HG02981 (cell line): ENCODE data around the gene THOC6.

Experiments
- ATAC-seq: cut with Tn5 transposase; IDR thresholded peaks from one replicate; pipeline ENCODE4 v1.9.1; 2021; ENCODE audit warnings: mild to moderate bottlenecking, moderate library complexity; ENCODE audit not compliant: unreplicated experiment

THOC6 gene

DNA sequence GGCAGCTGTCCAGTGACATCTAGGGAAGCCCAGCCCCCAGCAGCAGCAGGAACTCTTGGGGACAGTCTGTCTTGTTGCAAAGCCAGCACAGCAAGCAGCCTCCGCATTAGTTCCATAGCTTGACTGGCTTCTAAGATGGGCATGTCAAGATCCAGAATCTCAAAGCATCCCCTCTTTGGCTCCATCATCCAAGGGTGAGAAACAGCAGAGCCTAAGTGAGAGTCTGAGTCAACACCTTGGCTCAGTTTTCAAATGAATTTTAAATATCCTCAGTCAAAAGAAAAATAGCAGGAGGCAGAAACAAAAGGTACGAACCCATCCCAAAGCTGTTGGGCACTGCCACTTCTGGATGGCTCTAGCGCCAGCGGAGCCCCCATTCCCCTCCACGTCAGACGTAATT lies 8.9 kb upstream of the THOC6 start:
- no peak for ATAC-seq

DNA sequence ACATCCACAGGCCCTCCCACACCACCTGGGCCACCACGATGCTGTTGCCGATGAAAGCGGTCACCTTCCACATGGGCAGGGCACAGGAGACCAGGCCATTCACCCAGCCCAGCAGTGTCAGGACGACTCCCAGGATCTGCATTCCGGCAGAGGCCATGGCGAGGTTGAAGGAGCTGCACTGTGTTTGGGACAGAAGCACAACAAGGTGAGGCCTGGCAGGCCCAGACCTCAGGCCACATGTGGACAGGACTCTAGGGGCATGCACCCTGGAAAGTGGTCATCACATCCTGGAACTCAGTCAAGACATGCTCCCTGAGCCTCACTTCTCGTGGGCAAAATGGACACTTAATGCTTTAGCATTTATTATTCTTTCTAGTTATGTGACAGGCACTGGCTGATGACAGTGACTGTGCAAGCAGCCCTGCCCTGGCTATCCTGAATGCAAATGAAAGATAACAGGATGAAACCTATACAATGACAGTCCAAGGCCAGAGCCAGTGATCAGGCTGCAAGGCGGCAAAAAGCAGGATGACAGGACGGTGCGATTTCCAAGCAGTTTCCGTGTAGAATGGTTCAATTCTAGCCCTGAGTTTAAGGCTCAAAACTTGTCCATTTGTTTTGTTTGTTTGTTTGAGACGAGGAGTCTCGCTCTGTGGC lies 7.8 kb upstream of the THOC6 start:
- ATAC-seq, result no peak

GRCh38 chr16:3017344-3017743 lies 6.5 kb upstream of the THOC6 start:
- no peak for ATAC-seq

- no peak for ATAC-seq
These were observed 5.9 kb upstream of the THOC6 start, which contains the start of gene CLDN6 for GRCh38 chr16:3017794-3018506. Gene CLDN6, minus strand, starts transcription at chr16:3018183. Its CDS starts 2,162 bp downstream, at chr16:3016021.

GRCh38 chr16:3019594-3020246 lies 4.1 kb upstream of the THOC6 start:
- ATAC-seq, result no peak

DNA sequence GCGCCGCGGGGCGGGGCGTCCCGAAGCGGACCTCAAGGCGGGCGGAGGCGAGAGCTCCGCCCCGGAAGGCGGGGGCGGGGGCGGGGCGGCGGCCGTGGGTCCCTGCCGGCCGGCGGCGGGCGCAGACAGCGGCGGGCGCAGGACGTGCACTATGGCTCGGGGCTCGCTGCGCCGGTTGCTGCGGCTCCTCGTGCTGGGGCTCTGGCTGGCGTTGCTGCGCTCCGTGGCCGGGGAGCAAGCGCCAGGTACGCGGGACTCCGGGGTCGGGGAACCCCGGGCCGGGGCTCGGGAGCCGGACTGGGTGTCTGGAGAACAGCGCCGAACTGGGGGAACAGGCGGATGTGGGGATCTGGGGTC lies 3.6 kb upstream of the THOC6 start, which contains the start of gene TNFRSF12A:
TSS of gene TNFRSF12A (plus strand) at position 122 of the 357 bp plus-strand sequence. CDS start at position 152, 30 bp downstream.
- ATAC-seq, result no peak

GRCh38 chr16:3020604-3021448 lies 3.0 kb upstream of the THOC6 start:
- no peak for ATAC-seq

DNA sequence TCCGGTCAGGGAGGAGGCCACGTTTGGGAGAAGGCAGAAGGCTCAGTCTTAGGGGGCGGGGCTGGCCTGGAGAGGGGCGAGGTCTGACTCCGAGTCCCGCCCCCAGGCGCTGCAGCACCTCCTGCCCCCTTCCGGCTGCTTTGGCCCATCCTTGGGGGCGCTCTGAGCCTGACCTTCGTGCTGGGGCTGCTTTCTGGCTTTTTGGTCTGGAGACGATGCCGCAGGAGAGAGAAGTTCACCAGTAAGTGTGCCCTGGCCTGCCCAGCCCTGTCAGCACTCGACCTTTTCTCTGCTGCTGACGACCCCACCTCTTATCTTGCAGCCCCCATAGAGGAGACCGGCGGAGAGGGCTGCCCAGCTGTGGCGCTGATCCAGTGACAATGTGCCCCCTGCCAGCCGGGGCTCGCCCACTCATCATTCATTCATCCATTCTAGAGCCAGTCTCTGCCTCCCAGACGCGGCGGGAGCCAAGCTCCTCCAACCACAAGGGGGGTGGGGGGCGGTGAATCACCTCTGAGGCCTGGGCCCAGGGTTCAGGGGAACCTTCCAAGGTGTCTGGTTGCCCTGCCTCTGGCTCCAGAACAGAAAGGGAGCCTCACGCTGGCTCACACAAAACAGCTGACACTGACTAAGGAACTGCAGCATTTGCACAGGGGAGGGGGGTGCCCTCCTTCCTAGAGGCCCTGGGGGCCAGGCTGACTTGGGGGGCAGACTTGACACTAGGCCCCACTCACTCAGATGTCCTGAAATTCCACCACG lies 2.2 kb upstream of the THOC6 start:
- ATAC-seq, result no peak

DNA sequence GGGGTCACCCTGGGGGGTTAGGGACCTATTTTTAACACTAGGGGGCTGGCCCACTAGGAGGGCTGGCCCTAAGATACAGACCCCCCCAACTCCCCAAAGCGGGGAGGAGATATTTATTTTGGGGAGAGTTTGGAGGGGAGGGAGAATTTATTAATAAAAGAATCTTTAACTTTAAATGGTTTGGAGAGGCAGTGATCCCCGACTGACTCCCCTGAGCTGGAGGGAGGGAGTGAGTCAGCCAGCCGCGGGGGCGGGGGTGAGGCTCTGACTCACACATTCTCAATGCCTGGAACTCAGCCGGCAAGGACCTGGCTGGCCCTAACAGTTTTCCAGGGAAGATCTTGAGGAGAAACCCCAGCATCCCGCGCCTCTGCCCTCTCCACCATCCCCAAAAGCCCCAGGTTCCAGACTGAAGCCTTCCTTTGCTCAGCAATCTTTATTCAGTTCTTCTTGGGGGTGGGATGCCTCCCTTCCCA lies 1.6 kb upstream of the THOC6 start:
- no peak for ATAC-seq

DNA sequence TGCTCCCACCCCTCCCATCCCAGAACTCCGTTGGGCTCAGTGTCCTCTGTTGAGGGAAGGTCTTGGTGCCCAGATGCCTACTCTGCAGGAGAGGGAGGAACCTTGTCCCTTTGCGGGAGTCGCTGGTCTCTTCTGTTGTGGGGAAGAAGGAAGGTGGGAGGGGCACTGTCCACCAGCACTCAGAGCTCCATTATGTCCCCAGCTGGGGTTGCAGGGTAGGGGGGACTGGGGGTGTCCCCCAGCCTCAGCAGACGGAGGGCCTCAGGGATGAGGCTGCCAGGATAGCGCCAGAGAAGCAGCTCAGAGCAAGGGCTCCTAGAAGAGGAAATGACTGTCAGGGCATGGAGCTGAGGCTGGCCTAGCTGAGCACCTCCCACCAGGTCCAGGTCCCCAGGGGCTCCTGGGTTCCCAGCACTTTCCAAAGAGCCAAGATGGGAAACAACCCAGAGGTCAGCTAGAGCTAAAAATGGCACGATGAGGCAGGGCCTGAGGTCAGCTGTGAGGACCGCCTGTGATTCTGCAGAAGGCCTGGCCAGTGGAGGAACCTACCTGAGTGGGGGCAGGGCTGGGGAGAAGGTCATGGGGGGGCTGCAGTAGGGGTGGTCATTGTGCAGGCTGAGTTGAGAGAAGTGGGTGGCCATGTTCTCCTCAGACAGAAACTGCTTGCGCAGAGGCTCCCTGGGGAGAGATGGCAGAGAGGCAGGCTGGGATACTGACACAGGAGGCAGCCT lies 986 bp upstream of the THOC6 start:
- ATAC-seq, result no peak

DNA sequence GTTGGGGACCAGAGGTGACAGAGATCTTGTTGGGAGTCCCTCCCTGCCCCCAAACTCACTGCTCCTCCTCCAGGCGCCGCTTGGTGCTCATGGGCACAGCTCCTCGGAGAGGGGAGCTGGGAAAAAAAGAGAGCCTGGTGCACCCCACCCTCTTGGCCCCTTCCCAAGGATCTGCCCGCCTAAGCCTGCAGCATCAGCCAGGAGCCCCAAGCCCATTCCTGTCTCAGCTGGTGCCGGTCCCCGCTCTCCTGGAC lies 493 bp upstream of the THOC6 start:
- no peak for ATAC-seq

DNA sequence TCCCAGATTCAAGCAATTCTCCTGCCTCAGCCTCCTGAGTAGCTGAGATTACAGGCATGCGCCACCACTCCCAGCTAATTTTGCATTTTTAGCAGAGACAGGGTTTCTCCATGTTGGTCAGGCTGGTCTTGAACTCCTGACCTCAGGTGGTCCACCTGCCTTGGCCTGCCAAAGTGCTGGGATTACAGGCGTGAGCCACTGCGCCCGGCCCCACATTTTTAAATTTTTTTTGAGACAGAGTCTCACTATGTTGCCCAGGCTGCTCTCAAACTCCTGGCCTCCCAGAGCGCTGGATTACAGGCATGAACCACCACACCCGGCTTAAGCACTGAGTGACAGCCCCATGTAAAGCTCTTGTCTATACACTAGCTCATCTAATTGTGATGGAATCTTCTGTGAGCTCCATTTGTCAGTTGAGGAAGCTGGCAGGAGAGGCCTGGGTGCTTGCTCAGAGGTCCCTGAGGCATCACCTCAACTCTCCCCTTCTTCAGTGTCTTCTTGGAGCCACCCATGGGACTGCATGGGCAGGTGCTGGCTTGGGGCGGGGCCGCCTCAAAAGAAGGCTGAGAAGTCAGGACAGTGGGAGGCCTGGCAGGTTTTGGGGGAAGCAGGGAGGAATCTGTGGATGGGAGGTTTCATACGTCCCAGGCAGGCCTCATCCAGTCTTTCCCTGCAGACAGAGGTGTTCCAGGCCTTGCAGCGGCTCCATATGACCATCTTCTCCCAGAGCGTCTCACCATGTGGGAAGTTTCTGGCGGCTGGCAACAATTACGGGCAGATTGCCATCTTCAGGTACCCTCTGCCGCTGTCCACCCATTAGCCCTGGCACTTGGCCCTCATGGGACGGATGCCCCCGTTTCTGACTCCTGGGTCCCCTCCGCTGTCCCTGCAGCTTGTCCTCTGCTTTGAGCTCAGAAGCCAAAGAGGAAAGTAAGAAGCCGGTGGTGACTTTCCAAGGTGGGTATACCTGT lies 1.5 kb downstream of the THOC6 start:
- ATAC-seq, result no peak

DNA sequence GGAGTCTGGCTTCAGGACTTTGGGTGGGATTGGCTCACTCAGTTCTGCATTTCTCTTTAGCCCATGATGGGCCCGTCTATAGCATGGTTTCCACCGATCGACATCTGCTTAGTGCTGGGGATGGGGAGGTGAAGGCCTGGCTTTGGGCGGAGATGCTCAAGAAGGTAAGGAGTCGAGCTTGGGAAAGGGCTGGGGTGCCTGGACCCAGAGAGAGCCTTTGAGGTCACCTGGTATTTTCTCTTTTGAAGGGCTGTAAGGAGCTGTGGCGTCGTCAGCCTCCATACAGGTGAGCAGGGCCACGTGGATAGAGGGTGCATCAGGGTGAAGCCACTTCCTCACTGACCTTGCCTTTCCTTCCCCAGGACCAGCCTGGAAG lies 2.2 kb downstream of the THOC6 start:
- no peak for ATAC-seq

GRCh38 chr16:3026609-3027488 lies 3.0 kb downstream of the THOC6 start:
- ATAC-seq, result no peak

GRCh38 chr16:3027489-3027795 lies 3.6 kb downstream of the THOC6 start:
- ATAC-seq, result no peak

DNA sequence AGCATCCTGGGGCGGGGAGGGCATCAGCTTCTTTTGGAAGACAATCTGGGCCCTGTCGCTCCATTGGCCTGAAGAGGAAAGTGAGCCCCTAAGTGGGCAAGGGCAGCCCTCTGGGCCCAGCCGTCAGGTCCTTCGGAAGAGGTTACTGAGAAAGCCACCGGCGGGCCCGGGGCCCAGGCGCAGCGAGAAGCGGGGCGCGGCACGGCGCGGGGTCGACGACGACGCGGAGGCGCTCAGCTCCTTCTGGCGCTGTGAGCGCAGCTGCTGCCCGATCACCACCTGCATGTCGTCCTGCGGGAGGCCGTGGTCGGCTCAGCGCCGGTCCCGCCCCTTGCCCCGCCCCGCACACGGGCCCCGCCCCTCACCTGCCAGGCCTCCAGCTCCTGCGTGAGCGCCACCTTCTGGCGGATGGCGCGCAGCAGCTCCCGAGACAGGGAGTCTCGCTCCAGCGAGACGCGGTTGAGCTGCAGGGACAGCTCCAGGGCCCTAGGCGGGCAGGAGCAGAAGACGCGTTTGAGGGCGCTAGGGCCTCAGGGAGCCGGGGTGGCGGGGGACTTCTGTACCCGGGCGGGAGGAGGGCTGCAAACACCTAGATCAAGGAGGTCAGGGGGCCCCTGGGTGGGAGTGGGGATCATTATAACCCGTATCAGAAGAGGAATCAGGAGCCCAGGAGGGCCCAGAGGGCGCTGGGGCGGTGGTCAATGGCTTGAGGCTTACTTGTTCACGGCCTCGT lies 4.3 kb downstream of the THOC6 start:
- ATAC-seq, result peak; percentile 29

GRCh38 chr16:3028716-3029319 lies 5.0 kb downstream of the THOC6 start:
- no peak for ATAC-seq
